Calu3 (cell line): ENCODE results near the gene VPS25. TPM values are rescaled to one million over a fixed set of nuclear protein-coding genes. Genes with fewer than 3 reads are reported as not detected.
"Not testable (repeated sequence)": the region's sequence is repeated elsewhere in the genome, so short reads cannot be mapped to it uniquely, and the experiment has no call there.

ENCODE experiments used
- BruUV-seq: library from RNA; stranded (reverse); fragments of 400-500 nt; replicated peaks from 2 replicates; lab custom pipeline; 2021; lab: Mats Ljungman, UMichigan
- CTCF ChIA-PET: fragments of 300-600 bp; sonication (Branson Sonifier 250); formaldehyde crosslinking; loops from one replicate; lab custom pipeline; 2022; ENCODE audit warnings: antibody characterized with exemption; lab: Charles Lee
- DNase-seq: peaks from one replicate; pipeline ENCODE4 v3.0.0; 2022
- H3K27ac Mint-ChIP-seq: one replicate; pipeline ENCODE4 v1.8.0; 2022; ENCODE audit warnings: mixed read lengths; ENCODE audit not compliant: unreplicated experiment
- H3K27me3 Mint-ChIP-seq: one replicate; pipeline ENCODE4 v1.8.0; 2022; ENCODE audit warnings: mixed read lengths; ENCODE audit not compliant: unreplicated experiment
- H3K36me3 Mint-ChIP-seq: one replicate; pipeline ENCODE4 v1.8.0; 2022; ENCODE audit warnings: mild to moderate bottlenecking, moderate library complexity, mixed read lengths; ENCODE audit not compliant: insufficient read depth, unreplicated experiment
- H3K4me1 Mint-ChIP-seq: one replicate; pipeline ENCODE4 v1.8.0; 2022; ENCODE audit warnings: mild to moderate bottlenecking, low read depth, mixed read lengths; ENCODE audit not compliant: unreplicated experiment
- H3K4me3 Mint-ChIP-seq: one replicate; pipeline ENCODE4 v1.8.0; 2022; ENCODE audit warnings: mild to moderate bottlenecking, low read depth, moderate library complexity, mixed read lengths; ENCODE audit not compliant: unreplicated experiment
- H3K9me3 Mint-ChIP-seq: one replicate; pipeline ENCODE4 v1.8.0; 2022; ENCODE audit warnings: low read depth, mixed read lengths; ENCODE audit not compliant: unreplicated experiment
- intact Hi-C: fragments of 100-400 bp; cut with micrococcal nuclease; formaldehyde crosslinking; loops from one replicate; pipeline ENCODE4 v1.10.0; 2022; ENCODE audit not compliant: unreplicated experiment
- total RNA-seq: library from RNA; stranded (reverse); gene quantifications from 2 replicates; pipeline ENCODE4 v1.2.3, GENCODE V29; 2022
- TF ChIP-seq, protein P1 (sequence below): fragments of 200-600 bp; IDR thresholded peaks from one replicate; pipeline ENCODE4 v1.8.0; 2022; ENCODE audit warnings: antibody characterized with exemption; ENCODE audit not compliant: unreplicated experiment

VPS25 gene
- total RNA-seq, 1 experiment from 2014 or later: 93.9 TPM

DNA sequence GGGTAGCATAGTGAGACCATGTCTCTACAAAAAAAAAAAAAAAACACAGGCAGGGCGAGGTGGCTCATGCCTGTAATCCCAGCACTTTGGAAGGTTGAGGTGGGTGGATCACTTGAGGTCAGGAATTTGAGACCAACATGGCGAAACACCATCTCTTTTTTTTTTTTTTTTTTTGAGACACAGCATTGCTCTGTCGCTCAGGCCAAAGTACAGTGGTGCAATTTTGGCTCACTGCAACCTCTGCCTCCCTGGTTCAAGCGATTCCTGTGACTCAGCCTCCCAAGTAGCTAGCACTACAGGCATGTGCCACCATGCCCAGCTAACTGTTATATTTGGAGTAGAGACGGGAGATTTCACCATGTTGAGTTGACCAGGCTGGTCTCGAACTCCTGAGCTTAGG, 7.1 kb upstream of the VPS25 start:
- CTCF ChIA-PET: interaction anchor here (0.7 kb wide), 1 partner anchor 1769 kb away, joined by 5 read pairs; no protein-coding TSS in a partner anchor
- no peaks in the 10 kb centered on the region for H3K4me1 Mint-ChIP-seq

DNA sequence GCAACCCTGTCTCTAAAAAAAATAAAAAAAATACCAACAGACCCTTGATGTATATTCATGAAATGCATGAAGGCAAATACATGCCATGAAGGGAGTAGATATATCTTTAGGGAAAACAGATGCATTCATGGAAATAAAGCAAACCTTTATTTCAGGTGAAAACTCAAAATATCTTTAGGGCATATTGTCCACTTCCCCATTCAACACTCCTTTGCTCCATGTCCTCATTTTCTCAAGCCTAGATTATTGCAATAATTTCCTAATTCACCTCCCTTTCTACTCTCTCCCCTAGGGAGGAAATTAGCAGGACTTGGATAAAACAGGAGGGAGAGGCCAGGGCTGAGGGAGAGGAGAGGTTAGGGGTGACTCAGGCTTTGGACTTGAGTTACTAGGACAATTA, 5.7 kb upstream of the VPS25 start:
- CTCF ChIA-PET: interaction anchor here (0.7 kb wide), 1 partner anchor 189 kb away, joined by 3 read pairs; no protein-coding TSS in a partner anchor
- intact Hi-C loops: loop anchor here (10.0 kb wide), 2 partner anchors 63 to 93 kb away; partner anchors contain the start of gene PLEKHH3
- no TSS peak for BruUV-seq

More for the DNA sequence above, 7.1 kb upstream of the VPS25 start:
- TF ChIP-seq, protein P1, sequence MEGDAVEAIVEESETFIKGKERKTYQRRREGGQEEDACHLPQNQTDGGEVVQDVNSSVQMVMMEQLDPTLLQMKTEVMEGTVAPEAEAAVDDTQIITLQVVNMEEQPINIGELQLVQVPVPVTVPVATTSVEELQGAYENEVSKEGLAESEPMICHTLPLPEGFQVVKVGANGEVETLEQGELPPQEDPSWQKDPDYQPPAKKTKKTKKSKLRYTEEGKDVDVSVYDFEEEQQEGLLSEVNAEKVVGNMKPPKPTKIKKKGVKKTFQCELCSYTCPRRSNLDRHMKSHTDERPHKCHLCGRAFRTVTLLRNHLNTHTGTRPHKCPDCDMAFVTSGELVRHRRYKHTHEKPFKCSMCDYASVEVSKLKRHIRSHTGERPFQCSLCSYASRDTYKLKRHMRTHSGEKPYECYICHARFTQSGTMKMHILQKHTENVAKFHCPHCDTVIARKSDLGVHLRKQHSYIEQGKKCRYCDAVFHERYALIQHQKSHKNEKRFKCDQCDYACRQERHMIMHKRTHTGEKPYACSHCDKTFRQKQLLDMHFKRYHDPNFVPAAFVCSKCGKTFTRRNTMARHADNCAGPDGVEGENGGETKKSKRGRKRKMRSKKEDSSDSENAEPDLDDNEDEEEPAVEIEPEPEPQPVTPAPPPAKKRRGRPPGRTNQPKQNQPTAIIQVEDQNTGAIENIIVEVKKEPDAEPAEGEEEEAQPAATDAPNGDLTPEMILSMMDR: no peak
- no peaks in the 10 kb centered on the region for H3K36me3 Mint-ChIP-seq
- H3K27me3 Mint-ChIP-seq: peaks cover 69% of the 10 kb centered on the region
- no TSS peak for BruUV-seq
- no peak for DNase-seq
- H3K27ac Mint-ChIP-seq: no peak overlapping the region
- intact Hi-C loops: loop anchor here (10.0 kb wide), 2 partner anchors 61 to 91 kb away; partner anchors contain the start of gene PLEKHH3
- H3K9me3 Mint-ChIP-seq: no peaks in the 10 kb centered on the region
- H3K4me3 Mint-ChIP-seq: no peak overlapping the region

DNA sequence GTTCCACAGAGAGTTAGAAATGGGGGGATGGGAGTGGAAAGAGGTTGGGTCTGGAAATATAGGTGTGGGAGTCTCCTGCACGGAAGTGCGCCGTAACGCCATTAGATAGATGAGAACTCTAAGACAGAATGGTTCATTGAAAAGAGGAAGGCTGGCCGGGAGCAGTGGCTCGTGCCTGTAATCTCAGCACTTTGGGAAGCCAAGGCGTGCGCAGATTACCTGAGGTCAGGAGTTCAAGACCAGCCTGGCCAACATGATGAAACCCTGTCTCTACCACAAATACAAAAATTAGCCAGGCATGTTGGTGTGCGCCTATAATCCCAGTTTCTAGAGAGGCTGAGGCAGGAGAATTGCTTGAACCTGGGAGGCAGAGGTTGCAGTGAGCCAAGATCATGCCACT, 5.2 kb upstream of the VPS25 start:
- DNase-seq, H3K36me3 Mint-ChIP-seq, H3K9me3 Mint-ChIP-seq, CTCF ChIA-PET, H3K27ac Mint-ChIP-seq, H3K4me3 Mint-ChIP-seq, H3K4me1 Mint-ChIP-seq, BruUV-seq: not testable (repeated sequence)
- intact Hi-C loops: loop anchor here (10.0 kb wide), 2 partner anchors 63 to 93 kb away; partner anchors contain the start of gene PLEKHH3
- H3K27me3 Mint-ChIP-seq: peaks cover 51% of the 10 kb centered on the region

More for the DNA sequence above, 5.7 kb upstream of the VPS25 start:
- Mint-ChIP-seq H3K27me3 (peaks cover 56% of the 10 kb centered on the region), H3K27ac (no peak overlapping the region), H3K4me3 (no peak overlapping the region), H3K4me1 (peaks cover 8% of the 10 kb centered on the region), H3K36me3 (no peaks in the 10 kb centered on the region), H3K9me3 (no peaks in the 10 kb centered on the region)
- TF ChIP-seq, protein P1: no peak
- no peak for DNase-seq

DNA sequence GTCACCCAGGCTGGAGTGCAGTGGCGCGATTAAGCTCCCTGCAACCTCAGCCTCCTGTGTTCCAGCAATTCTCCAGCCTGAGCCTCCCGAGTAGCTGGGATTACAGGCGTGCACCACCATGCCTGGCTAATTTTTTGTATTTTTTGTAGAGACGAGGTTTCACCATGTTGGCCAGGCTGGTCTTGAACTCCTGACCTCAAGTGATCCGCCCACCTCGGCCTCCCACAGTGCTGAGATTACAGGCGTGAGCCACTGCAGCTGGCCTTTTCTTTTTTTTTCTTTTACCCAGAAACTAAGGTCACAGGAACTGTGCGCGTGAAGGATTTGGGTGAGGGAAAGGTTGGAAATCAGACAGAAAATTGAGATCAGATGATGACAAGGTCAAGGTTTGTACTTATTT, 3.3 kb upstream of the VPS25 start:
- not testable (repeated sequence) for BruUV-seq, H3K9me3 Mint-ChIP-seq, H3K27ac Mint-ChIP-seq, H3K4me3 Mint-ChIP-seq, DNase-seq
- Mint-ChIP-seq H3K36me3 (peaks cover 16% of the 10 kb centered on the region), H3K27me3 (peaks cover 31% of the 10 kb centered on the region), H3K4me1 (peaks cover 18% of the 10 kb centered on the region)
- CTCF ChIA-PET: interaction anchor here (0.6 kb wide), 1 partner anchor 11 kb away, joined by 3 read pairs; the partner anchor contains the start of gene WNK4
- intact Hi-C loops: loop anchor here (10.0 kb wide), 2 partner anchors 65 to 95 kb away; partner anchors contain the start of gene PLEKHH3

DNA sequence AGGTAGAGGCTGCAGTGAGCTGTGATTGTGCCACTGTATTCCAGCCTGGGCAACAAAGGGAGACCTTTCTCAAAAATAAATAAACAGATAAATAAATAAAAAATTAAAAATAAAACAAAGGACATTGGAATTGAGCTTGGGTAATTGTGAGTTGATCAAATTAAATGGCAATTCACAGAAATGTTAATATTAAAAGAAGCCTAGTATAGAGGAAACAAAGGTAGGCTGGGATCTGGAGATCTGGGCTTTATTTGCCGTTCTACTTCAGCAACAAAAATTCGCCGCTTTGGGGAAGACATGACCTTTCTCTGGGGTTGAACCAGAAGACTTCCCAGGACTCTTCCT, 332 bp upstream of the VPS25 start:
- TSS peak; percentile 86 for BruUV-seq
- no peak for DNase-seq
- peak overlapping the region; percentile 90 for H3K4me3 Mint-ChIP-seq

More for the DNA sequence above, 332 bp upstream of the VPS25 start:
- intact Hi-C loops: no loop called here
- H3K9me3 Mint-ChIP-seq: no peaks in the 10 kb centered on the region
- CTCF ChIA-PET: interaction anchor here (0.6 to 2.0 kb wide), 10 partner anchors 9 to 351 kb away, joined by 3 to 26 read pairs (median 4); partner anchors contain the start of genes BECN1, MLX and PSMC3IP
- peaks cover 18% of the 10 kb centered on the region for H3K4me1 Mint-ChIP-seq
- peaks cover 7% of the 10 kb centered on the region for H3K27me3 Mint-ChIP-seq
- peaks cover 31% of the 10 kb centered on the region for H3K36me3 Mint-ChIP-seq
- TF ChIP-seq, protein P1: no peak
- peak overlapping the region; percentile 78 for H3K27ac Mint-ChIP-seq
